ENCODE measurements around the gene PDLIM4. TPM values are rescaled to one million over a fixed set of nuclear protein-coding genes. Genes with fewer than 3 reads are reported as not detected.
A peak's percentile ranks its signal among the peaks of the same experiment; 100 is the strongest.

Gene PDLIM4
- total RNA-seq, 2 donors from 2014 or later = 13.4 to 96.7 TPM

DNA sequence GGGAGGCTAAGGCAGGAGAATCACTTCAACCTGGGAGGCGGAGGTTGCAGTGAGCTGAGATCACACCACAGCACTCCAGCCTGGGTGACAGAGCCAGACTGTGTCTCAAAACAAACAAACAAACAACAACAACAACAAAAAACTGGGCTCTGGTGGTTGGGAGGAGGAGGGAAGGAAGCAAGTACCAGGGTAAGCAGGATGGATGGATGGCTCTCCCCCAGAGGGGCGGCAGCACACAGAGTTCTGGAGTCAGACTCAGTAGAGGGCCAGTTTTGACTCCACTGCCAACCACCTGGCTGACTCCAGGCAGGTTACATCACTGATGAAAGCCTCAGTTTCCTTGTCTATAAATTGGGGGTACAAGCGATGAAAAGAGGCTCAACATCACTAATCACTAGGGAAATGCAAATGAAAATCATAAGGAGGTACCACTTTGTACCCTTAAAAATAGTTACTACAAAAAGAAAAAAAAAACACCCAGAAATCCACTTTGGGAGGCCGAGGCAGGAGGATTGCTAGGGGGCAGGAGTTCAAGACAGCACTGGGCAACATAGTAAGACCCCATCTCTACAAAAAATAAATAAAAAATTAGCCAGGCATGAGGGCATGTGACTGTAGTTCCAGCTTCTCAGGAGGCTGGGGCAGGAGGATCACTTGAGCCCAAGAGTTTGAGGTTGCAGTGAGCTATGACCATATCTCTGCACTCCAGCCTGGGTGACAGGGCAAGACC lies 39.9 kb downstream of the PDLIM4 start:
- DNase-seq (ENCODE audit: low spot score) = no peak
- Histone ChIP-seq H3K27ac (no peak overlapping the region), H3K4me3 (no peak overlapping the region), H3K9me3 (no peaks in the 10 kb centered on the region), H3K36me3 (no peaks in the 10 kb centered on the region), H3K27me3 (no peaks in the 10 kb centered on the region), H3K4me1 (peaks cover 0 to 51% of the 10 kb centered on the region in 2 donors)
- TF ChIP-seq, protein P1, sequence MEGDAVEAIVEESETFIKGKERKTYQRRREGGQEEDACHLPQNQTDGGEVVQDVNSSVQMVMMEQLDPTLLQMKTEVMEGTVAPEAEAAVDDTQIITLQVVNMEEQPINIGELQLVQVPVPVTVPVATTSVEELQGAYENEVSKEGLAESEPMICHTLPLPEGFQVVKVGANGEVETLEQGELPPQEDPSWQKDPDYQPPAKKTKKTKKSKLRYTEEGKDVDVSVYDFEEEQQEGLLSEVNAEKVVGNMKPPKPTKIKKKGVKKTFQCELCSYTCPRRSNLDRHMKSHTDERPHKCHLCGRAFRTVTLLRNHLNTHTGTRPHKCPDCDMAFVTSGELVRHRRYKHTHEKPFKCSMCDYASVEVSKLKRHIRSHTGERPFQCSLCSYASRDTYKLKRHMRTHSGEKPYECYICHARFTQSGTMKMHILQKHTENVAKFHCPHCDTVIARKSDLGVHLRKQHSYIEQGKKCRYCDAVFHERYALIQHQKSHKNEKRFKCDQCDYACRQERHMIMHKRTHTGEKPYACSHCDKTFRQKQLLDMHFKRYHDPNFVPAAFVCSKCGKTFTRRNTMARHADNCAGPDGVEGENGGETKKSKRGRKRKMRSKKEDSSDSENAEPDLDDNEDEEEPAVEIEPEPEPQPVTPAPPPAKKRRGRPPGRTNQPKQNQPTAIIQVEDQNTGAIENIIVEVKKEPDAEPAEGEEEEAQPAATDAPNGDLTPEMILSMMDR (IDR thresholded peaks at IDR 0.05) = no peak

DNA sequence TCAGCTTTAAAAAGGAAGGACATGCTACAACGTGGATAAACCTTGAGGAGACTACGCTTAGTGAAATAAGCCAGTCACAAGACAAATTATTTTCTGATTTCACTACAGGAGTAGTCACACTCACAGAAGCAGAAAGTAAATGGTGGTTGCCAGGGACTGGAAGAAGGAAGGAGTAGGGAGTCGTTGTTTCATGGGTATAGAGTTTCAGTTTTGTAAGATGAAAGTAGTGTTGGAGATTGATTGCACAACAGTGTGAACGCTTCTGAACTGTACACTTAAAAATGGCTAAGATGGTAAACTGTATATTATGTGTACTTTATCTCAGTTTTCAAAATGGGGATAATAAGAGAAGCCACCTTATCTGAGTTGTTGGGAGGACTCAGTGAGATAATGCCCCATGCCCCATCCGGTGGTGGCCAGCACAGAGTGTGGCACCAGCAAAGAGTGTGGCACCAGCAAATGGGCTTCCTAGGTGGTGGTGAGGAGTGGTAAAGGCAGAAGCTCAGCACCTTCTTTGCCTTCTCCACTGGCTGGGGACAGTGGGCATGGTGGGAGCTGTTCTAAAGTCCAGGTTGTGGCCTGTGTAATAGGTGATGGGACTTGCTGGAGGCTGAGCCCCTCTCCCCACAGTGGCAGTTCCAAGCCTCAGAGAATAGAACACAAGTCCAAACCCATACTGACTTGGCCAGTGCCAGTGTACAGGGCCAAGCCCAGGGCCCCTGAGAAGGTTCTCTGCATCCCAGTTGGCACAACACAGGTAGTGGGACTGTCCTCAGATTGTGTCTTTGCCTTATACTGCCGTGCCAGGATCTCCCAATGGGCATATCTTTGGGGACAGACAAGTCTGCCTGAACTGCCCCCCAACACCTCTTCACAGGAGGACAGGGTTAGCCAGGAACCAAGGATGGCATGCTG lies 41.1 kb downstream of the PDLIM4 start:
- no peaks in the 10 kb centered on the region for H3K9me3 ChIP-seq
- no peak for DNase-seq (ENCODE audit: low spot score)
- no peaks in the 10 kb centered on the region for H3K36me3 ChIP-seq
- peaks cover 0 to 42% of the 10 kb centered on the region in 2 donors for H3K4me1 ChIP-seq
- no peak overlapping the region for H3K4me3 ChIP-seq
- TF ChIP-seq, protein P1 (IDR thresholded peaks at IDR 0.05) = no peak
- no peaks in the 10 kb centered on the region for H3K27me3 ChIP-seq
- H3K27ac ChIP-seq = no peak overlapping the region

DNA sequence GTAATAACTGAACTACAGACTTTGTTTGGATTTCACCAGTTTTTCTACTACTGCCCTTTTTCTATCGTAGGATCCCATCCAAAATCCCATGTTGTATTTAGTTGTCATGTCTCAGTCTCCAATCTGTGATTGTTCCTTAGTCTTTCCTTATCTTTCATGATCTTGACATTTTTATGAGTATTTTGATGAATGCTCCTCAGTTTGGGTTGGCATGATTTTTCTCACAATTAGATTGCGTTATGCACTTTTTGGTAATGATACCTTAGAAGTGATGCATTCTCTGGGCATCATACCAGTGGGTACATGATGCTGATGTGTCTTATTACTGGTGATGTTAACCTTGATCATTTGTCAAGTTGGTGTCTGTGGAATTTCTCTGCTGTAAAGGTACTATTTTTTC lies 42.4 kb downstream of the PDLIM4 start:
- TF ChIP-seq, protein P1 (IDR thresholded peaks at IDR 0.05) = no peak
- Histone ChIP-seq H3K27me3 (no peaks in the 10 kb centered on the region), H3K36me3 (no peaks in the 10 kb centered on the region), H3K27ac (peak overlapping the region in 1 of 2 donors; percentile 73), H3K9me3 (peaks cover 0 to 3% of the 10 kb centered on the region in 2 donors), H3K4me3 (no peak overlapping the region), H3K4me1 (peaks cover 0 to 38% of the 10 kb centered on the region in 2 donors)
- DNase-seq (ENCODE audit: low spot score) = no peak

DNA sequence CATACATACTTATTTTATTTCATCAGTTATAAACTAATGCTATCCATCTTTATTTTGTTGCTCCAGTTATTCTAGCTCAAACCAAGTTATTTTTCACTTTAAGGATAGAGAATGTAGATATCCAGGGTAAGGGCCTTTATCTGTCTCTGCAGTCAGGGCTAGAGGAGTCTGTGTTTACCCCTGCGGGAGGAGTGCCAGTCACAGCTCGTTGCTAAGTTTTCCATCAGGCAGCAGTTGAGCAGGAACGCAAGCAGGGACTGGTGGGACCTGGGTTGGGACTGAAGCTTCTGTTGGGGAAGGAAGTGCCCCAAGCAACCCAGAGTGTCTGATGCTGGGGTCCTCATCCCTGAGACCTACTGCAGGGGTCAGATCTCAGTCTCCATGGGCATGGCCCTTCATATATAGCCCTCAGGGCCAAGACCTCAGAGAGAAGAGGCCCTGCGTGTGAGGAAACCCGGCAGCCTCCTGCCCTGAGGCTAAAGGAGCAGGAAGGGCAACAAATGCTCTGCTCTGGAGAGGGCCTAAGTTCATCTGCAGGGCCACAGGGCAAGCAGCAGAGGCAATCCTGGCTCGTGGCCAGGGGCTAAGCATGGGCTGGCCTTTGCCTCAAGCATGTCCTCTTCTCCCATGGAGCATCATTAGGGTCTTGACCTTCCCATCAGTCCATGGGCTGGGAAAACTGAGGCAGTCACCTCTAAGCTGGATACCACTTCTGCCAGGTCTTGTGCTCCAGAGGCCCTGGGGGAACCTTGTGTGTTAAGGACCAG lies 43.3 kb downstream of the PDLIM4 start:
- no peaks in the 10 kb centered on the region for H3K36me3 ChIP-seq
- peaks cover 0 to 11% of the 10 kb centered on the region in 2 donors for H3K9me3 ChIP-seq
- peaks cover 0 to 30% of the 10 kb centered on the region in 2 donors for H3K4me1 ChIP-seq
- TF ChIP-seq, protein P1 (IDR thresholded peaks at IDR 0.05) = no peak
- DNase-seq (ENCODE audit: low spot score) = no peak
- H3K27me3 ChIP-seq = no peaks in the 10 kb centered on the region
- no peak overlapping the region for H3K4me3 ChIP-seq
- H3K27ac ChIP-seq = peak overlapping the region; percentile 68 to 73

All from right atrium auricular region (tissue), 2 donors.